Measurements from ENCODE around the gene KANK2.

GRCh38 chr19:11225815-11226214 lies 28.5 kb upstream of the KANK2 start:
- TF ChIP-seq CTCF (IDR thresholded peaks at IDR 0.05) (no peak), POLR2AphosphoS5 (IDR thresholded peaks at IDR 0.05) (no peak), POLR2A (IDR thresholded peaks at IDR 0.05) (no peak), EP300 (IDR thresholded peaks at IDR 0.05) (no peak)

Measured in upper lobe of left lung (tissue), 4 donors.